ENCODE measurements around the gene NCKAP1. TPM values are rescaled to one million over a fixed set of nuclear protein-coding genes. Genes with fewer than 3 reads are reported as not detected.
A peak's percentile ranks its signal among the peaks of the same experiment; 100 is the strongest.

Gene NCKAP1
- total and polyA plus RNA-seq, 2 donors (not counting 3 experiments of a cell fraction or from before 2014, with no cell fraction given), result 49.4 to 130 TPM

GRCh38 chr2:182980115-182980514 lies 58.1 kb downstream of the NCKAP1 start:
- Histone ChIP-seq H3K79me2 (ENCODE audit: control insufficient read depth, insufficient read depth, low read length) (no peaks in the 10 kb centered on the region), H4K20me1 (replicated peaks; ENCODE audit: control insufficient read depth, extremely low read depth, insufficient read depth, low read length) (peaks cover 6% of the 10 kb centered on the region), H3K4me1 (ENCODE audit: control insufficient read depth, extremely low read depth, insufficient read depth, low read length) (no peaks in the 10 kb centered on the region), H3K9me1 (replicated peaks; ENCODE audit: control insufficient read depth, extremely low read depth, insufficient read depth, low read length) (no peaks in the 10 kb centered on the region), H3K27ac (ENCODE audit: insufficient read depth, low read depth, low read length) (no peak overlapping the region), H3K9me3 (replicated peaks; ENCODE audit: control insufficient read depth, insufficient read depth, low read length) (no peaks in the 10 kb centered on the region), H3K4me2 (ENCODE audit: insufficient read depth, low read length) (no peak overlapping the region), H3K27me3 (ENCODE audit: control insufficient read depth in 2 of 2, insufficient read depth in 2 of 2, low read length in 2 of 2) (no peaks in the 10 kb centered on the region), H3K36me3 (ENCODE audit: control insufficient read depth in 2 of 2, extremely low read depth in 1 of 2, insufficient read depth in 2 of 2, low read length in 2 of 2) (peaks cover 3 to 16% of the 10 kb centered on the region in 2 experiments), H3K4me3 (replicated peaks in 1 of 3; ENCODE audit: insufficient read depth in 1 of 3, low read depth in 1 of 3, low read length in 3 of 3) (no peak overlapping the region), H3K9ac (replicated peaks; ENCODE audit: extremely low read depth, insufficient read depth, low read length) (no peak overlapping the region), H2AFZ (ENCODE audit: low read depth, low read length) (no peak overlapping the region)
- no TSS peak for BruUV-seq (replicated peaks)
- intact Hi-C loops (cut with micrococcal nuclease) (loop anchor here (1.0 to 2.0 kb wide), 3 partner anchors 196 to 313 kb away; no protein-coding TSS in a partner anchor), dilution Hi-C loops (cut with MboI; ENCODE audit: extremely low pct_ligation_motif_present, low sequenced_read_pairs) (no loop called here)
- FAIRE-seq (no peak), DNase-seq (ENCODE audit: low read depth, low spot score) (peak; percentile 44)
- TF ChIP-seq MYC (IDR thresholded peaks at IDR 0.05; ENCODE audit: low read depth, low read length), result no peak
- TF ChIP-seq, protein P1, sequence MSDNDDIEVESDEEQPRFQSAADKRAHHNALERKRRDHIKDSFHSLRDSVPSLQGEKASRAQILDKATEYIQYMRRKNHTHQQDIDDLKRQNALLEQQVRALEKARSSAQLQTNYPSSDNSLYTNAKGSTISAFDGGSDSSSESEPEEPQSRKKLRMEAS (IDR thresholded peaks at IDR 0.05; ENCODE audit: insufficient read depth, insufficient read length), result no peak
- TF ChIP-seq GATA2 (IDR thresholded peaks at IDR 0.05; ENCODE audit: insufficient read depth, insufficient read length, low read depth, low read length), result no peak
- TF ChIP-seq POLR2A (IDR thresholded peaks at IDR 0.05; ENCODE audit: low read depth, low read length), result no peak
- peak; percentile 7 to 9 for TF ChIP-seq CTCF (IDR thresholded peaks at IDR 0.05; ENCODE audit: extremely low read depth in 1 of 2, insufficient read depth in 1 of 2, low read depth in 1 of 2, low read length in 2 of 2)
- no peak for TF ChIP-seq JUN (IDR thresholded peaks at IDR 0.05; ENCODE audit: borderline replicate concordance, insufficient read depth, insufficient read length, low read depth)
- no peak for TF ChIP-seq EZH2 (IDR thresholded peaks at IDR 0.05; ENCODE audit: borderline replicate concordance, low read depth, low read length, severe bottlenecking)
- TF ChIP-seq POLR2AphosphoS5 (IDR thresholded peaks at IDR 0.05; ENCODE audit: insufficient read depth, low read depth, low read length), result no peak
- CTCF ChIA-PET, result interaction anchor here (0.6 to 4.0 kb wide), 59 partner anchors 8 to 795 kb away, joined by 3 to 164 read pairs (median 5); no protein-coding TSS in a partner anchor
- POLR2A ChIA-PET, result no interaction called here

All from endothelial cell of umbilical vein (primary cell).